ENCODE measurements around the gene SPATA22.

The SPATA22 gene

DNA sequence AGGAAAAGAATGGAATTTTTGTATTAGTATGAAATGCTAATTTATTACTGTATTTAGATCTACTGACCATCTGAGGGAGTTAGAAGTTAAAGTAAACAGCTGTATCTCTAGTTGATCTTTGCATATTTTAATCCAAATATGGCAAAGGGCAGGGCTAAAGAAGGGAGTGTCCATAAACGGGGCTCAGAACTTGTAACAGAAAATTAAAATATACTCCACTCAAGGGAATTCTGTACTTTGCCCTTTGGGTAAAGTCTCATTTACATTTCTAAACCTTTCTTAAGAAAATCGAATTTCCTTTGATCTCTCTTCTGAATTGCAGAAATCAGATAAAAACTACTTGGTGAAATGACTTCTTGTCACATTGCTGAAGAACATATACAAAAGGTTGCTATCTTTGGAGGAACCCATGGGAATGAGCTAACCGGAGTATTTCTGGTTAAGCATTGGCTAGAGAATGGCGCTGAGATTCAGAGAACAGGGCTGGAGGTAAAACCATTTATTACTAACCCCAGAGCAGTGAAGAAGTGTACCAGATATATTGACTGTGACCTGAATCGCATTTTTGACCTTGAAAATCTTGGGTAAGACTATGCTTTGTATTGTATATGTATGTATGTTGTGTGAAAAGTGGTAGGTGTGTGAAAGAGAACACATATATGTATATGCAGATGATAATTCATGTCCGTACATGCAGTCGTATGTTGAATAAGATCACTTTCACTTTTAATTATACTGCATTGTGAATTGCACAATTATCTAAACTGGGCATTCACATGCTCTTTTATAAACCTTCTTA is 4.4 kb upstream of the SPATA22 start, which contains the start of gene ASPA:
ASPA (plus strand) TSS at position 186 of the 799 bp plus-strand sequence; CDS start at position 349, 163 bp downstream.
- Histone ChIP-seq H3F3A (ENCODE audit: insufficient read depth, low read length) (no peaks in the 10 kb centered on the region), H3K4me1 (ENCODE audit: insufficient read depth, low read length, severe bottlenecking) (no peaks in the 10 kb centered on the region), H2AFZ (ENCODE audit: low read length) (no peak within 1 kb of the TSS), H3K36me3 (ENCODE audit: insufficient read depth, low read length) (no peaks in the 10 kb centered on the region), H3K27me3 (ENCODE audit: insufficient read depth, low read length) (no peaks in the 10 kb centered on the region), H3K9me3 (ENCODE audit: low read length) (no peaks in the 10 kb centered on the region), H3K27ac (ENCODE audit: low read depth, low read length, poor library complexity, severe bottlenecking) (no peak within 1 kb of the TSS), H3K79me2 (ENCODE audit: insufficient read depth, low read length) (no peaks in the 10 kb centered on the region), H3K4me2 (ENCODE audit: low read length) (no peak within 1 kb of the TSS), H3K4me3 (ENCODE audit: low read depth, low read length, poor library complexity, severe bottlenecking) (no peak within 1 kb of the TSS), H3K9ac (ENCODE audit: low read length) (no peak within 1 kb of the TSS), H3K9me2 (ENCODE audit: low read depth, low read length) (no peaks in the 10 kb centered on the region), H4K20me1 (ENCODE audit: insufficient read depth, low read length) (no peaks in the 10 kb centered on the region)
- TF ChIP-seq, protein P1, sequence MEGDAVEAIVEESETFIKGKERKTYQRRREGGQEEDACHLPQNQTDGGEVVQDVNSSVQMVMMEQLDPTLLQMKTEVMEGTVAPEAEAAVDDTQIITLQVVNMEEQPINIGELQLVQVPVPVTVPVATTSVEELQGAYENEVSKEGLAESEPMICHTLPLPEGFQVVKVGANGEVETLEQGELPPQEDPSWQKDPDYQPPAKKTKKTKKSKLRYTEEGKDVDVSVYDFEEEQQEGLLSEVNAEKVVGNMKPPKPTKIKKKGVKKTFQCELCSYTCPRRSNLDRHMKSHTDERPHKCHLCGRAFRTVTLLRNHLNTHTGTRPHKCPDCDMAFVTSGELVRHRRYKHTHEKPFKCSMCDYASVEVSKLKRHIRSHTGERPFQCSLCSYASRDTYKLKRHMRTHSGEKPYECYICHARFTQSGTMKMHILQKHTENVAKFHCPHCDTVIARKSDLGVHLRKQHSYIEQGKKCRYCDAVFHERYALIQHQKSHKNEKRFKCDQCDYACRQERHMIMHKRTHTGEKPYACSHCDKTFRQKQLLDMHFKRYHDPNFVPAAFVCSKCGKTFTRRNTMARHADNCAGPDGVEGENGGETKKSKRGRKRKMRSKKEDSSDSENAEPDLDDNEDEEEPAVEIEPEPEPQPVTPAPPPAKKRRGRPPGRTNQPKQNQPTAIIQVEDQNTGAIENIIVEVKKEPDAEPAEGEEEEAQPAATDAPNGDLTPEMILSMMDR (IDR thresholded peaks at IDR 0.05; ENCODE audit: low read length): no peak
- no peak for TF ChIP-seq EZH2 (IDR thresholded peaks at IDR 0.05; ENCODE audit: borderline replicate concordance, low read length)

- H2AFZ ChIP-seq (ENCODE audit: low read length): no peak overlapping the region
- H3K27me3 ChIP-seq (ENCODE audit: insufficient read depth, low read length): no peaks in the 10 kb centered on the region
- no peak overlapping the region for H3K4me2 ChIP-seq (ENCODE audit: low read length)
- H3K36me3 ChIP-seq (ENCODE audit: insufficient read depth, low read length): no peaks in the 10 kb centered on the region
- H3K79me2 ChIP-seq (ENCODE audit: insufficient read depth, low read length): no peaks in the 10 kb centered on the region
- no peaks in the 10 kb centered on the region for H3K9me3 ChIP-seq (ENCODE audit: low read length)
- H3K9me2 ChIP-seq (ENCODE audit: low read depth, low read length): no peaks in the 10 kb centered on the region
- H3K27ac ChIP-seq (ENCODE audit: low read depth, low read length, poor library complexity, severe bottlenecking): no peak overlapping the region
- H3K9ac ChIP-seq (ENCODE audit: low read length): no peak overlapping the region
- H3K4me3 ChIP-seq (ENCODE audit: low read depth, low read length, poor library complexity, severe bottlenecking): no peak overlapping the region
- H4K20me1 ChIP-seq (ENCODE audit: insufficient read depth, low read length): no peaks in the 10 kb centered on the region
- no peaks in the 10 kb centered on the region for H3F3A ChIP-seq (ENCODE audit: insufficient read depth, low read length)
- H3K4me1 ChIP-seq (ENCODE audit: insufficient read depth, low read length, severe bottlenecking): no peaks in the 10 kb centered on the region
- no peak for TF ChIP-seq EZH2 (IDR thresholded peaks at IDR 0.05; ENCODE audit: borderline replicate concordance, low read length)
- TF ChIP-seq, protein P1 (IDR thresholded peaks at IDR 0.05; ENCODE audit: low read length): no peak
These were observed 3.6 kb upstream of the SPATA22 start for GRCh38 chr17:3475251-3475685.

GRCh38 chr17:3474212-3474611 is 2.6 kb upstream of the SPATA22 start:
- no peaks in the 10 kb centered on the region for H3K9me2 ChIP-seq (ENCODE audit: low read depth, low read length)
- H3K9me3 ChIP-seq (ENCODE audit: low read length): no peaks in the 10 kb centered on the region
- no peaks in the 10 kb centered on the region for H4K20me1 ChIP-seq (ENCODE audit: insufficient read depth, low read length)
- no peaks in the 10 kb centered on the region for H3K36me3 ChIP-seq (ENCODE audit: insufficient read depth, low read length)
- H3K4me2 ChIP-seq (ENCODE audit: low read length): no peak overlapping the region
- no peak overlapping the region for H3K9ac ChIP-seq (ENCODE audit: low read length)
- no peak overlapping the region for H3K27ac ChIP-seq (ENCODE audit: low read depth, low read length, poor library complexity, severe bottlenecking)
- H3K4me3 ChIP-seq (ENCODE audit: low read depth, low read length, poor library complexity, severe bottlenecking): no peak overlapping the region
- no peaks in the 10 kb centered on the region for H3K4me1 ChIP-seq (ENCODE audit: insufficient read depth, low read length, severe bottlenecking)
- H3K27me3 ChIP-seq (ENCODE audit: insufficient read depth, low read length): no peaks in the 10 kb centered on the region
- TF ChIP-seq, protein P1 (IDR thresholded peaks at IDR 0.05; ENCODE audit: low read length): no peak
- TF ChIP-seq EZH2 (IDR thresholded peaks at IDR 0.05; ENCODE audit: borderline replicate concordance, low read length): no peak
- H2AFZ ChIP-seq (ENCODE audit: low read length): no peak overlapping the region
- H3K79me2 ChIP-seq (ENCODE audit: insufficient read depth, low read length): no peaks in the 10 kb centered on the region
- H3F3A ChIP-seq (ENCODE audit: insufficient read depth, low read length): no peaks in the 10 kb centered on the region

Measured in OCI-LY1 (cell line).